Activated CD4-positive, alpha-beta T cell treated with anti-CD3 and anti-CD28 coated beads, Interleukin-2, amount 10 ng/mL, durations not matched to agents 24 days and 14 days (primary cell): ENCODE results near the gene MICAL1. TPM values are rescaled to one million over a fixed set of nuclear protein-coding genes. Genes with fewer than 3 reads are reported as not detected.

Experiments
- DNase-seq: peaks from one replicate; pipeline ENCODE4 v3.0.0; 2022
- H3K27ac Mint-ChIP-seq: one replicate; pipeline ENCODE4 v1.8.0; 2022; ENCODE audit warnings: mild to moderate bottlenecking, mixed read lengths
- H3K27me3 Mint-ChIP-seq: one replicate; pipeline ENCODE4 v1.8.0; 2022; ENCODE audit warnings: mixed read lengths
- H3K36me3 Mint-ChIP-seq: one replicate; pipeline ENCODE4 v1.8.0; 2022; ENCODE audit warnings: low read depth, mild to moderate bottlenecking, mixed read lengths
- H3K4me1 Mint-ChIP-seq: one replicate; pipeline ENCODE4 v1.8.0; 2021; ENCODE audit warnings: mixed read lengths
- H3K4me3 Mint-ChIP-seq: one replicate; pipeline ENCODE4 v1.8.0; 2022; ENCODE audit warnings: mild to moderate bottlenecking, moderate library complexity, mixed read lengths
- H3K9me3 Mint-ChIP-seq: one replicate; pipeline ENCODE4 v1.8.0; 2021; ENCODE audit warnings: mixed read lengths
- intact Hi-C: fragments of 100-400 bp; cut with micrococcal nuclease; formaldehyde crosslinking; loops from one replicate; pipeline ENCODE4 v1.15.1; 2023
- total RNA-seq: library from RNA; stranded (reverse); gene quantifications from 2 replicates; pipeline ENCODE4 v1.2.3, GENCODE V29; 2022

Gene MICAL1
- total RNA-seq, 1 donor from 2014 or later: 42.5 TPM

DNA sequence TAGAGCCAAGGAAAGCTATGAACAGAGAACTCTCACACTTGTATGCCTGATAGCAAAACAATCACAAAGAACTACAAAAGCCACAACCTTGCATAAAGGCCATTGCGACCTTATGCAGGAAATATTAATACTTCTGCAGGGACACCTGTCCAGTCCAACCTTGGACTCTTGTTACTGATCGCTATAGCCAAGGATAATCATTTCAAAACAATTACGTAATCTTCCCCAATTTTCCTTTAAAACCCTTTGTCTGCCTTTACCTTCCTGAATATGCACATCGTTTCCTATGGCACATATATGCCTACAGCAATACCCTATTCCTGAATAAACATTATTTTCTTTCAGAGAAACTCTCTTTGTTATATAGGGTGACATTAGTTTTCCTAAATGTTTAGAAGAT is 37.9 kb downstream of the MICAL1 start:
- Mint-ChIP-seq H3K4me3 (no peak overlapping the region), H3K4me1 (no peaks in the 10 kb centered on the region), H3K27ac (no peak overlapping the region), H3K9me3 (no peaks in the 10 kb centered on the region), H3K27me3 (peaks cover 19% of the 10 kb centered on the region), H3K36me3 (no peaks in the 10 kb centered on the region)
- DNase-seq: no peak
- intact Hi-C loops: no loop called here

DNA sequence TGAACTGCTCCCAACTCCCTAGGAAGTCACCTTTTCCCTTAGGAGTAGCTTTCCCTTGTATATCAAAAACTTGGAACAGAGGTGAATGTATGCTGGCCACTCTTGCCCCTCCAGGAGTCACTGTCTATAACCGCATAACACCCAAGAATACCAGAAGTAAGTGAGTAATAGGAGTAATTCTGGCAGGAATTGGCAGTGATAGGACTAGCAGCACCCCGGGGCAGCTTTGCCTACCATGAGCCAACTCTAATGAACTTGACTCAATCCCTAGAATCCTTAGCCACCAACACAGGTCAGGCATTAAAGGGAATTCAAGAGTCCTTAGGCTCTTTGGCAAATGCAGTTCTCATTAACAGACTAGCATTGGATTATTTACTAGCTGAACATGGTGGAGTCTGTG is 44.5 kb downstream of the MICAL1 start:
- H3K27ac Mint-ChIP-seq: no peak overlapping the region
- H3K4me3 Mint-ChIP-seq: no peak overlapping the region

DNA sequence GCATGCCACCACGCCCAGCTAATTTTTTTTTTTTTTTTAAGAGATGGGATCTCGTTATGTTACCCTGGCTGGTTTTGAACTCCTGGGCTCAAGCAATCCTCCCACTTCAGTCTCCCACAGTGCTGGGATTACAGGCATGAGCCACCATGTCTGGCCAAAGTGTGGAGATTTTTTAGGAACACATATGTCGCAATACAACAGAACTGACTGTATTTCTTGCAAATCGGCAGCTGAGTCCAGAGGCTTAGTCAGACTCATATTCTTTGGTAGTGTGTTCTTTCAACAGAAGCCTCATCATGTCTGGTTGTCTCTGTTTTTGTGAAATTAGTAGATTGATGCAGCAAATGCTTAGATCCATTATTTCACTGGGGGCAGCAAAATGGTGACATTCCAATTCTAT is 49.4 kb downstream of the MICAL1 start:
- intact Hi-C loops: no loop called here
- no peak overlapping the region for H3K4me3 Mint-ChIP-seq
- DNase-seq: no peak
- H3K4me1 Mint-ChIP-seq: no peaks in the 10 kb centered on the region
- no peak overlapping the region for H3K27ac Mint-ChIP-seq
- no peaks in the 10 kb centered on the region for H3K9me3 Mint-ChIP-seq
- H3K27me3 Mint-ChIP-seq: peaks cover 9% of the 10 kb centered on the region
- no peaks in the 10 kb centered on the region for H3K36me3 Mint-ChIP-seq

More for the DNA sequence above, 44.5 kb downstream of the MICAL1 start:
- intact Hi-C loops: no loop called here
- H3K27me3 Mint-ChIP-seq: peaks cover 28% of the 10 kb centered on the region
- no peaks in the 10 kb centered on the region for H3K9me3 Mint-ChIP-seq
- no peaks in the 10 kb centered on the region for H3K4me1 Mint-ChIP-seq
- no peaks in the 10 kb centered on the region for H3K36me3 Mint-ChIP-seq
- DNase-seq: no peak

DNA sequence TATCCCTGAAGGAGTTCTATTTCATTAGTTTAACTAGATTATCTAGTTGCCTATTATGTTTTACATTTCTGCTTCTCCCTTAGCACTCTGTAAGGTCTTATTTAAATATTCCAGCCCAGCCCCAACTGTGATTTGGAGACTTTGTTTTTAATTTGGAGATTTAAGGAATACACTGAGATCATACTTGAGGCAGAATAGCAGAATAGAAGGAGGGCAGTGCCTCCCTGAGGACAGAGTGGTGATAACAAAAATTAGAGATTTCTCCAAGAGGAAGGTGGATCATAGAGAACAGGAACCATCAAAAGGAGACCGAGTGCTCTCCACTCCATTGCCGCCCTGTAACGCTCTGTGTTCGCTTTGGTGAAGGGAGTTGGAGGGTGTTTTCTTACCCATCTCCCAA is 58.6 kb downstream of the MICAL1 start:
- Mint-ChIP-seq H3K27ac (no peak overlapping the region), H3K9me3 (no peaks in the 10 kb centered on the region), H3K27me3 (no peaks in the 10 kb centered on the region), H3K4me3 (no peak overlapping the region), H3K4me1 (peaks cover 9% of the 10 kb centered on the region), H3K36me3 (no peaks in the 10 kb centered on the region)
- DNase-seq: no peak
- intact Hi-C loops: no loop called here

DNA sequence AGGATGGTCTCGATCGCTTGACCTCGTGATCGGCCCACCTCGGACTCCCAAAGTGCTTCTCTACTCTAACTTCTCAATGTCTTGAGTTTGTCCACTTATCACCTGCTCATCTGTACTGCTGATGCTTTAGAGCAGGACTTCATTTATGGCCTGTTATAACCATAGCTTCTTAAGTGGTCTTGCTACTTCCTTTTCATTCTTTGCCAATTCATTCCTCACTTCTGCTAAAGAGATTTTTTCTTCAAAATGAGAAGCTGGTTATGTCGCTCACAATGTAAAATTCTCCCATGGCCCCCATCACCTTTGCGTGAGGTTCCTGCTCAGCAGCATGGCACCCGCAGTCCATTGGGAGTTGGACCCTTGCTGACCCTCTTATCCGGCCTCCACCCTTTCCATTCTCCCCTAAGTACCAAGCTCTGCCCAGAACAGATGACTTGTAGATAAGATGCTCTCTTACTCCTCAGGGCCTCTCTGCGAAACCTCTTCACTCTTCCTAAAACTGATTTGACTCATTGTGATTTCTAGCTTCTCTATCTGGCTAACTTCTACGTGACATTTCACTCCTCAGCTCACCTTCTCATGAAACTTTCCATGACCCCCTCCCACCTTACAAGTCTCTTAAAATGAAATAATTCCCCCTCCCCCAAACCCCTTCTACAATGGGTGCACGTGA is 59.4 kb downstream of the MICAL1 start:
- Mint-ChIP-seq H3K4me3 (no peak overlapping the region), H3K4me1 (peaks cover 9% of the 10 kb centered on the region), H3K27me3 (no peaks in the 10 kb centered on the region), H3K36me3 (no peaks in the 10 kb centered on the region), H3K27ac (no peak overlapping the region), H3K9me3 (no peaks in the 10 kb centered on the region)
- intact Hi-C loops: no loop called here
- DNase-seq: no peak

Other genes starting within 250 kb of the MICAL1 start
- gene CD164, start 73.3 kb downstream of the MICAL1 start, total RNA-seq: 256 and 264 TPM in 2 replicates
- not detected in 2 replicates for gene PPIL6, start 15.1 kb downstream of the MICAL1 start, total RNA-seq
- gene SMPD2, start 15.0 kb downstream of the MICAL1 start, total RNA-seq: 18.2 and 20.5 TPM in 2 replicates
- 18.9 and 19.6 TPM in 2 replicates for gene ZBTB24, start 27.4 kb upstream of the MICAL1 start, total RNA-seq
- gene AK9, start 235.4 kb upstream of the MICAL1 start, total RNA-seq: 2.1 and 3.2 TPM in 2 replicates
- gene FIG4, start 235.5 kb upstream of the MICAL1 start, total RNA-seq: 8.1 and 8.5 TPM in 2 replicates